HEK293 (cell line): Measurements from ENCODE around the gene IPO13.

Experiments used
- CTCF ChIP-seq: fragments of 450-650 bp; formaldehyde crosslinking; IDR thresholded peaks from 2 replicates; pipeline ENCODE4 v1.5.1; 2016; ENCODE audit warnings: missing biosample characterization, missing genetic modification characterization
- ZNF785 ChIP-seq: fragments of 450-650 bp; formaldehyde crosslinking; IDR thresholded peaks from 2 replicates; pipeline ENCODE4 v1.5.1; 2016; ENCODE audit warnings: missing biosample characterization, missing genetic modification characterization

- TF ChIP-seq CTCF (tag by site-specific recombination) (no peak), ZNF785 (no peak)
Measured at GRCh38 chr1:43965316-43965715, 18.6 kb downstream of the IPO13 start.
